K562 (cell line): ENCODE data around the gene GET4. TPM values are rescaled to one million over a fixed set of nuclear protein-coding genes. Genes with fewer than 3 reads are reported as not detected.
A peak's percentile ranks its signal among the peaks of the same experiment; 100 is the strongest.

Source experiments
- ADNP ChIP-seq: fragments of 200-800 bp; sonication (Bioruptor generic); IDR thresholded peaks from 2 replicates; pipeline ENCODE4 v1.6.1; 2016; ENCODE audit warnings: missing genetic modification characterization, missing compliant biosample characterization
- ARID1B ChIP-seq: fragments of 450-650 bp; IDR thresholded peaks from 2 replicates; pipeline ENCODE4 v1.6.1; 2016; ENCODE audit warnings: antibody characterized with exemption, mild to moderate bottlenecking, inconsistent platforms
- CAMTA2 ChIP-seq: fragments of 250-450 bp; sonication (Bioruptor Pico); conservative IDR thresholded peaks from 2 replicates; pipeline ENCODE4 v1.5.1; 2022
- CEBPG ChIP-seq, 3 experiments: fragments of 200-800 bp in 1 of 3; sonication (Bioruptor generic) in 1 of 3; sonication (generic) in 1 of 3; formaldehyde crosslinking in 1 of 3; IDR thresholded peaks in 2 of 3; conservative IDR thresholded peaks in 1 of 3; 2 replicates each; pipeline versions ENCODE4 v1.6.1 to v1.8.0; 2016 to 2022; ENCODE audit warnings: missing compliant biosample characterization in 2 of 3, missing genetic modification characterization in 2 of 3, mild to moderate bottlenecking in 1 of 3, missing genetic modification reagents in 1 of 3
- CXXC5 ChIP-seq: fragments of 250-450 bp; sonication (Bioruptor Pico); IDR thresholded peaks from 2 replicates; pipeline ENCODE4 v1.8.0; 2022; ENCODE audit warnings: inconsistent platforms, mild to moderate bottlenecking, moderate library complexity
- DACH1 ChIP-seq: fragments of 450-650 bp; IDR thresholded peaks from 2 replicates; pipeline ENCODE4 v1.6.1; 2018; ENCODE audit not compliant: partially characterized antibody
- E4F1 ChIP-seq: fragments of 250-450 bp; sonication (Bioruptor Pico); IDR thresholded peaks from 2 replicates; pipeline ENCODE4 v1.5.0; 2021; ENCODE audit warnings: mild to moderate bottlenecking, borderline replicate concordance
- GATA2 ChIP-seq: sonication (generic); formaldehyde crosslinking; IDR thresholded peaks from 2 replicates; pipeline ENCODE4 v1.4.0; 2020; ENCODE audit warnings: mild to moderate bottlenecking, missing genetic modification reagents
- LEF1 ChIP-seq: fragments of 450-650 bp; IDR thresholded peaks from 2 replicates; pipeline ENCODE4 v1.6.1; 2016; ENCODE audit warnings: mild to moderate bottlenecking
- NFIC ChIP-seq: fragments of 450-650 bp; IDR thresholded peaks from 2 replicates; pipeline ENCODE4 v1.6.1; 2017; ENCODE audit warnings: mild to moderate bottlenecking, inconsistent platforms
- PCBP2 ChIP-seq: fragments of 200-400 bp; formaldehyde crosslinking; IDR thresholded peaks from 2 replicates; pipeline ENCODE4 v1.6.1; 2018; ENCODE audit warnings: low read length, low read depth, mild to moderate bottlenecking, moderate library complexity; ENCODE audit not compliant: poor library complexity, severe bottlenecking
- PHB ChIP-seq: fragments of 250-450 bp; sonication (Bioruptor Pico); IDR thresholded peaks from 2 replicates; pipeline ENCODE4 v1.5.0; 2021
- PML ChIP-seq: IDR thresholded peaks from 2 replicates; pipeline ENCODE4 v1.6.1; 2012; ENCODE audit warnings: low read length, inconsistent platforms
- POLR2AphosphoS5 ChIP-seq: IDR thresholded peaks from 2 replicates; pipeline ENCODE4 v1.6.1; 2011; ENCODE audit warnings: mild to moderate bottlenecking, low read depth, low read length, moderate library complexity; ENCODE audit not compliant: control insufficient read depth, insufficient read depth
- PPARD ChIP-seq: fragments of 250-450 bp; sonication (Bioruptor Pico); IDR thresholded peaks from 2 replicates; pipeline ENCODE4 v1.8.0; 2022; ENCODE audit warnings: inconsistent platforms, mild to moderate bottlenecking, moderate library complexity
- RAD51 ChIP-seq: fragments of 450-650 bp; IDR thresholded peaks from 2 replicates; pipeline ENCODE4 v1.7.1; 2016; ENCODE audit warnings: low read depth, mild to moderate bottlenecking, borderline replicate concordance
- SMAD4 ChIP-seq: fragments of 250-450 bp; sonication (Bioruptor Pico); conservative IDR thresholded peaks from 2 replicates; pipeline ENCODE4 v1.8.0; 2021; ENCODE audit warnings: inconsistent platforms, mild to moderate bottlenecking, moderate library complexity
- SOX6 ChIP-seq: fragments of 450-650 bp; IDR thresholded peaks from 2 replicates; pipeline ENCODE4 v1.6.1; 2014; ENCODE audit warnings: mild to moderate bottlenecking
- TAF9B ChIP-seq: fragments of 450-650 bp; IDR thresholded peaks from 2 replicates; pipeline ENCODE4 v1.6.1; 2018; ENCODE audit warnings: mild to moderate bottlenecking; ENCODE audit not compliant: partially characterized antibody
- TOE1 ChIP-seq, 2 experiments: fragments of 450-650 bp in 1 of 2; sonication (generic) in 1 of 2; formaldehyde crosslinking in 1 of 2; IDR thresholded peaks; 2 replicates each; pipeline versions ENCODE4 v1.7.1 to v1.8.0; 2016 to 2022; ENCODE audit warnings: borderline replicate concordance in 2 of 2, mild to moderate bottlenecking in 2 of 2, antibody characterized with exemption in 1 of 2, inconsistent platforms in 1 of 2, low read depth in 1 of 2, missing genetic modification reagents in 1 of 2, moderate library complexity in 1 of 2
- ZNF644 ChIP-seq: fragments of 200-800 bp; sonication (Bioruptor generic); IDR thresholded peaks from 2 replicates; pipeline ENCODE4 v1.6.1; 2016; ENCODE audit warnings: low read depth, missing genetic modification characterization, missing compliant biosample characterization
- polyA plus RNA-seq, 8 experiments: library from polyadenylated mRNA; depleted of rRNA in 4 of 8; stranded (reverse) in 5 of 8; unstranded in 3 of 8; fragments of >200 nt; fragmentation: Nextera tagmentation in 2 of 8; fragmentation: Illumina TruSeq in 1 of 8; extraction: Ambion mirVana in 2 of 8; extraction: Trizol in 1 of 8; gene quantifications; 2 replicates each; pipeline versions ENCODE4 v1.2.1 to v1.2.3, GENCODE V29; 2011 to 2014; ENCODE audit warnings: inconsistent platforms in 1 of 8, missing spikeins in 1 of 8
- total RNA-seq, 7 experiments: library from RNA; depleted of rRNA in 6 of 7; stranded (reverse); fragments of >200 nt in 6 of 7; fragmentation: Illumina TruSeq in 2 of 7; extraction: Trizol in 2 of 7; gene quantifications; 2 replicates each; pipeline versions ENCODE4 v1.2.1 to v1.2.3, GENCODE V29; 2011 to 2021; ENCODE audit warnings: low replicate concordance in 1 of 7

Gene GET4
- total and polyA plus RNA-seq, 9 of the 15 experiments (the other 6 are each of a cell fraction or from before 2014, with no cell fraction given): 0.99 to 122 (median 40.4) TPM

GRCh38 chr7:874031-874749, 2.2 kb upstream of the GET4 start (continued):
- TF ChIP-seq PPARD (CRISPR knock-in tag) (no peak), PHB (CRISPR knock-in tag) (no peak), TOE1 (IDR thresholded peaks at IDR 0.05; ENCODE audit: borderline replicate concordance) (peak; percentile 35; the same call in 1 of the 2 replicates), TOE1 (CRISPR knock-in tag; IDR thresholded peaks at IDR 0.05; ENCODE audit: borderline replicate concordance, low read depth) (no peak), TAF9B (peak; percentile 26), PML (peak; percentile 41; the same call in 1 of the 2 replicates), CEBPG (CRISPR knock-in tag; IDR thresholded peaks at IDR 0.05) (no peak; the same call in 1 of the 2 replicates), CEBPG (tag; conservative IDR thresholded peaks at IDR 0.05 in 1 of 2, IDR thresholded peaks at IDR 0.05 in 1 of 2) (peak; percentile 61 to 81), NFIC (0 out of 2 replicates have a peak, but pooled peaks have one; percentile 24), CXXC5 (peak; percentile 73), SOX6 (0 out of 2 replicates have a peak, but pooled peaks have one; percentile 29), CAMTA2 (CRISPR knock-in tag) (0 out of 2 replicates have a peak, but pooled peaks have one; percentile 32), ZNF644 (tag) (0 out of 2 replicates have a peak, but pooled peaks have one; percentile 7), LEF1 (0 out of 2 replicates have a peak, but pooled peaks have one; percentile 24), E4F1 (CRISPR knock-in tag) (no peak), RAD51 (peak; percentile 49; the same call in 1 of the 2 replicates), POLR2AphosphoS5 (0 out of 2 replicates have a peak, but pooled peaks have one; percentile 20), ADNP (tag) (peak; percentile 16; the same call in 1 of the 2 replicates), ARID1B (peak; percentile 33; the same call in 1 of the 2 replicates), PCBP2 (no peak), SMAD4 (CRISPR knock-in tag) (peak; percentile 57), GATA2 (no peak), DACH1 (peak; percentile 36)
